Astrocyte of the spinal cord (primary cell): ENCODE data around the gene ANAPC1.

Source experiments
- DNase-seq: peaks from one replicate; pipeline ENCODE4 v3.0.0; 2011; ENCODE audit warnings: low read depth, low spot score
- H3K4me3 ChIP-seq: 2 replicates; pipeline ENCODE4 v1.5.1; 2011; ENCODE audit warnings: low read depth, mild to moderate bottlenecking, low read length, moderate library complexity
- CTCF ChIP-seq: IDR thresholded peaks from 2 replicates; pipeline ENCODE4 v1.5.1; 2012; ENCODE audit warnings: low read depth, mild to moderate bottlenecking, low read length, inconsistent platforms
- in situ Hi-C: cut with HindIII; loops from 2 replicates; pipeline ENCODE4 v1.10.0; 2017; ENCODE audit warnings: low sequenced_read_pairs

The ANAPC1 gene

DNA sequence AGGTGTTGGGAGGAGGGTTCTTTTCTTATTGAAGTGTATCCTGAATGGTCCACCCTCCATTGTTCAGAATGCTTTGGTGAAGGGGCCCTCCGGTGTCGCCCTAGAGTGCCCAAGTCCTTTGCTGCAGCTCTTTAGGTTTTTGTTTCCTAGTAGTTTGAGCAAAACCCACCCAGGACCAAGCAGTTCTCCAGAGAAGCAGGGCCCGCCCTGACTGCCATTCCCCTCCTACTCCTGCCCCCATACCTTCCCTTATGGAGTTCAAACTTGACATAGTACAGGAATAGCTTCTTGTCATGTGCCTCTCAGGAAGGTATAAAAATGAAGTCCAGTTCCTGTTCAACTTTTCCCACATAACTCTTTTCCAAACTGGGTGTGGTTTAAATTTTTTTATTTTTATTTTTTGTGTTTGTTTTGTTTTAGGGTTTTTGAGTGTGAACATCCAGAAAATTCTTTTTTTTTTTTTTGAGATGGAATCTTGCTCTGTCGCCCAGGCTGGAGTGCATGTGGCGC is 20.0 kb upstream of the ANAPC1 start:
- TF ChIP-seq CTCF = no peak

GRCh38 chr2:111903516-111903915 is 19.5 kb upstream of the ANAPC1 start:
- no peak for DNase-seq
- in situ Hi-C loops = no loop called here
- no peak for TF ChIP-seq CTCF
- no peak overlapping the region for H3K4me3 ChIP-seq

More for the DNA sequence above, 20.0 kb upstream of the ANAPC1 start:
- DNase-seq = no peak
- in situ Hi-C loops = no loop called here
- no peak overlapping the region for H3K4me3 ChIP-seq

DNA sequence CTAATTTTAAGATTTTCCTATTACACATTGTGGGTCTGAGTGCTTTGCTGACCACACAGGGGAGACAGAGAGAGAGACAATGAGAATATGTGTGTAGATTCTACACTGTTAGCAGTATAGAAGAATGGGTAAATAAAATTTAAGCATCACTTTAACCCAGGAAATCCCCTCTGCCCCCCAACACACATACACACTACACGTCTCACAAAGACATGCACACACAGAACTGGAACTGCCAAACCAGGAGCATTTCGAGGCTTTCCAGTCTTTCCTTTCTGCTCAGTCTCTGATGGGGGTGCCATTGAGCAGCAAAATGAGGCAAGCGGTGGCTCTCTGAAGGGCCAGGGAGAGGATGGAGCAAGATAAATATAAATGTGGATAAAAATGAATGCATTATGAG is 16.9 kb upstream of the ANAPC1 start:
- DNase-seq = peak; percentile 45
- in situ Hi-C loops = no loop called here
- peak; percentile 51 for TF ChIP-seq CTCF
- H3K4me3 ChIP-seq = no peak overlapping the region

- TF ChIP-seq CTCF = no peak
- peak overlapping the region; percentile 60 for H3K4me3 ChIP-seq
- DNase-seq = peak; percentile 19
- in situ Hi-C loops = no loop called here
These were observed 14.9 kb upstream of the ANAPC1 start for GRCh38 chr2:111898703-111899514.

- peak within 1 kb of the TSS; percentile 60 for H3K4me3 ChIP-seq
- in situ Hi-C loops = no loop called here
- peak; percentile 75 for DNase-seq
- TF ChIP-seq CTCF = peak; percentile 55
These were observed 14.1 kb upstream of the ANAPC1 start, which contains the start of gene MERTK for GRCh38 chr2:111897924-111898702. TSS of gene MERTK (plus strand) at chr2:111898607. CDS start at chr2:111898736, 129 bp downstream.

- no peak for TF ChIP-seq CTCF
These were observed 13.6 kb upstream of the ANAPC1 start for GRCh38 chr2:111897630-111897923.

More at GRCh38 chr2:111897630-111897923, 13.6 kb upstream of the ANAPC1 start:
- H3K4me3 ChIP-seq = peak overlapping the region; percentile 60
- DNase-seq = peak; percentile 4
- in situ Hi-C loops = no loop called here
